Nephron progenitor cell (in vitro differentiated cells): ENCODE measurements around the gene GRIK1.
A peak's percentile ranks its signal among the peaks of the same experiment; 100 is the strongest.

Source experiments
- DNase-seq: peaks from one replicate; pipeline ENCODE4 v3.0.0; 2021
- H3K27ac Mint-ChIP-seq: 2 replicates; pipeline ENCODE4 v1.8.0; 2021; ENCODE audit warnings: mild to moderate bottlenecking, moderate library complexity, mixed read lengths
- H3K27me3 Mint-ChIP-seq: 2 replicates; pipeline ENCODE4 v1.8.0; 2021; ENCODE audit warnings: mild to moderate bottlenecking, low read depth, mixed read lengths; ENCODE audit not compliant: poor library complexity
- H3K36me3 Mint-ChIP-seq: 2 replicates; pipeline ENCODE4 v1.8.0; 2021; ENCODE audit warnings: low read depth, mixed read lengths
- H3K4me1 Mint-ChIP-seq: 2 replicates; pipeline ENCODE4 v1.8.0; 2021; ENCODE audit warnings: mixed read lengths
- H3K4me3 Mint-ChIP-seq: 2 replicates; pipeline ENCODE4 v1.8.0; 2021; ENCODE audit warnings: mild to moderate bottlenecking, moderate library complexity, mixed read lengths
- H3K9me3 Mint-ChIP-seq: 2 replicates; pipeline ENCODE4 v1.8.0; 2021; ENCODE audit warnings: mild to moderate bottlenecking, moderate library complexity, mixed read lengths
- TF ChIP-seq, protein P1 (sequence below): fragments of 200-600 bp; sonication (generic); IDR thresholded peaks from 2 replicates; pipeline ENCODE4 v1.5.0; 2021; ENCODE audit warnings: antibody characterized with exemption

GRIK1 gene

DNA sequence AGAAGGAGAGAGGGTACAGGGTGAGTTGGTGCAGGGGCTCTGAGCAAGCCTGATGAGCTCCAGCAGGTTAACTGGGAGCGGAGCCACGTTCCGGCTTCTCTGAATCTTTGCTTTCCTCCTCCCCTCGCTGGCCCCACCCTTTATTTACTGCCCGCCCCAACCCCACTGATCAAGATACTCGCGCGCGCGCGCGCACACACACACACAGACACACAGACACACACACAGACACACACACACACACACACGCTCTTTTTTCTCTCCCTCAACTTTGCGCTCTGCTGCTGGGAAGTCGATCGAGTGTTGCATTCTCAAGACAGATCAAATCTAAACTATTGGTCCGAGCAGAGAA is at the start of gene GRIK1:
GRIK1 (minus strand) TSS at position 73 of the 352 bp plus-strand sequence.
- Mint-ChIP-seq H3K4me1 (peaks cover 7% of the 10 kb centered on the region), H3K27ac (no peak within 1 kb of the TSS), H3K36me3 (no peaks in the 10 kb centered on the region), H3K4me3 (peak within 1 kb of the TSS; percentile 88), H3K9me3 (no peaks in the 10 kb centered on the region), H3K27me3 (peaks cover 68% of the 10 kb centered on the region)
- peak; percentile 56 for DNase-seq
- TF ChIP-seq, protein P1, sequence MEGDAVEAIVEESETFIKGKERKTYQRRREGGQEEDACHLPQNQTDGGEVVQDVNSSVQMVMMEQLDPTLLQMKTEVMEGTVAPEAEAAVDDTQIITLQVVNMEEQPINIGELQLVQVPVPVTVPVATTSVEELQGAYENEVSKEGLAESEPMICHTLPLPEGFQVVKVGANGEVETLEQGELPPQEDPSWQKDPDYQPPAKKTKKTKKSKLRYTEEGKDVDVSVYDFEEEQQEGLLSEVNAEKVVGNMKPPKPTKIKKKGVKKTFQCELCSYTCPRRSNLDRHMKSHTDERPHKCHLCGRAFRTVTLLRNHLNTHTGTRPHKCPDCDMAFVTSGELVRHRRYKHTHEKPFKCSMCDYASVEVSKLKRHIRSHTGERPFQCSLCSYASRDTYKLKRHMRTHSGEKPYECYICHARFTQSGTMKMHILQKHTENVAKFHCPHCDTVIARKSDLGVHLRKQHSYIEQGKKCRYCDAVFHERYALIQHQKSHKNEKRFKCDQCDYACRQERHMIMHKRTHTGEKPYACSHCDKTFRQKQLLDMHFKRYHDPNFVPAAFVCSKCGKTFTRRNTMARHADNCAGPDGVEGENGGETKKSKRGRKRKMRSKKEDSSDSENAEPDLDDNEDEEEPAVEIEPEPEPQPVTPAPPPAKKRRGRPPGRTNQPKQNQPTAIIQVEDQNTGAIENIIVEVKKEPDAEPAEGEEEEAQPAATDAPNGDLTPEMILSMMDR: no peak

DNA sequence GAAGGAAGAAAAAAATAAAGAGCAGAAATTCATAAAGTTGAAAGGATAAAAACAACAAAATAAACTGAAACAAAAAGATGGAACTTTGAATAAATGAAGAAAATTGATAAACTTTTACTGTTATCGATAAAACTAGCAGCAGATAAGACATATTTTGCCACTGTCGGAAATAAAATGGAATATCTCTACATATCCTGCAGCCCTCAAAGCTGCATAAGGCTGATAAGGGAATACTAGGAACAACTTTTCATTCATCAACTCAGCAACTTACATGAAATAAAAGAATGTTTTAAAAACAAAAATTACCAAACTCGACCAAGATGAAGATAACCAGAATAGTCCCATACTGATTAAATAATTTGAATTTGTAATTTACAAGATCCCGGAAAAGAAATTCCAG is 48.0 kb upstream of the GRIK1 start:
- TF ChIP-seq, protein P1: no peak
- Mint-ChIP-seq H3K4me3 (no peak overlapping the region), H3K27ac (no peak overlapping the region), H3K36me3 (no peaks in the 10 kb centered on the region), H3K9me3 (no peaks in the 10 kb centered on the region), H3K4me1 (no peaks in the 10 kb centered on the region), H3K27me3 (peaks cover 5% of the 10 kb centered on the region)
- no peak for DNase-seq

DNA sequence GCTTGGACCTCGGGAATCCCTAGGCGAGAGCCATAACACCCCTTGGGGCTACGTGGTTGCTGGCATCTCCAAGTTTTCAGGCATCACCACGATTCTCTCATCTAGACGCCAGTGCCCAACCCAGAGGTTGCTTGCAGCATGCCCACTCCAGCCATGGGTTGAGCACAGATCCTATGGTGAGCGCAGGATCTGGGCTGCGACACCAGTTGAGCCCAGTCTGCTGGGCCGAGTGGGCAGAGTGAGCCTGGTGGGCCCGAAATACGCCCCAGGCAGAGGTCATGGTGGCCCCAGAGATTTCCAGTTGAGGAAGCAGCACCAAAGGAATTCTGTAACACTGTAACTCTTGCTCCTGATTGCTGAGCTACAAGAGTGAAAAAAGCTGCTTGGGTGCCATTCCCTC is 46.1 kb upstream of the GRIK1 start:
- H3K4me3 Mint-ChIP-seq: no peak overlapping the region
- H3K4me1 Mint-ChIP-seq: no peaks in the 10 kb centered on the region
- TF ChIP-seq, protein P1: no peak
- H3K36me3 Mint-ChIP-seq: no peaks in the 10 kb centered on the region
- H3K27me3 Mint-ChIP-seq: no peaks in the 10 kb centered on the region
- no peak overlapping the region for H3K27ac Mint-ChIP-seq
- no peak for DNase-seq
- H3K9me3 Mint-ChIP-seq: no peaks in the 10 kb centered on the region

DNA sequence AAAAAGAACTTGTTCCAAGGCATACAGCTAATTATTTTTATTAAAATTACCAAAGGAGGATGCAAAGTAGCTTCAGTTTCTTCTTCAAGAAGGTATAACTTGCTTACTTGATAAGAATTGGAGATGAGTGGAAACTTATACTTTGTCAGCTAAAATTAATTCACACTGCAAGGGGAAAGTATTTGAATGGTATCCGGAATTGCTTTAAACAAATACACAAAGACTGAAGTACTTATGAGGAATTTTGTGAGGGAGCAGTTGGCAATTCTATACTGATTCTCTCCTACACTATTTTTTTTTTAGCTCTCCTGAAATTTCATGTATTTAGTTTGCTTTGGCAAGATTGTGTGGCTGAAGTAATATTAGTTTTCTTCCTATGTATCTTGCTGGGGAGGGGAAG is 39.2 kb upstream of the GRIK1 start:
- no peaks in the 10 kb centered on the region for H3K4me1 Mint-ChIP-seq
- no peaks in the 10 kb centered on the region for H3K36me3 Mint-ChIP-seq
- TF ChIP-seq, protein P1: no peak
- no peak for DNase-seq
- no peak overlapping the region for H3K4me3 Mint-ChIP-seq
- no peak overlapping the region for H3K27ac Mint-ChIP-seq
- H3K27me3 Mint-ChIP-seq: no peaks in the 10 kb centered on the region
- no peaks in the 10 kb centered on the region for H3K9me3 Mint-ChIP-seq

DNA sequence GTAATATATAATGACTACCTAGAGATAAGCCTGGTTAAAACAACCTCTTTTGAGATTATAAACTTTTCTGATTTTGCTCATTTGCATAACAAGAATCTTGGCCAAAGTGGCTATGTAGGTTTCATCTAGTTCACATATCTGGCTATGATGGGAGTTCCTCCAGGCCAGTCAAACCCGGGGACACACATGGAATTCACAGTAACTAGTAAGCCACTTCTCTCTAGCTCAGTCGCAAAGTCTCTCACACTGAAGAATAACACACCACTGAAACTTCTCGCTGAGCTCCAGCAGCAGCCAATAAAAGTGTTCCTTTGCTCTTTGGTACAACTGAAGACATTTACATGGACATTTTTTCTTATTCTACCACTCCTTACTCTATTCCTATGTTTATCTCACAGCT is 36.0 kb upstream of the GRIK1 start:
- H3K36me3 Mint-ChIP-seq: no peaks in the 10 kb centered on the region
- no peak overlapping the region for H3K27ac Mint-ChIP-seq
- H3K4me3 Mint-ChIP-seq: no peak overlapping the region
- H3K9me3 Mint-ChIP-seq: no peaks in the 10 kb centered on the region
- no peak for DNase-seq
- no peaks in the 10 kb centered on the region for H3K4me1 Mint-ChIP-seq
- TF ChIP-seq, protein P1: no peak
- H3K27me3 Mint-ChIP-seq: peaks cover 3% of the 10 kb centered on the region

DNA sequence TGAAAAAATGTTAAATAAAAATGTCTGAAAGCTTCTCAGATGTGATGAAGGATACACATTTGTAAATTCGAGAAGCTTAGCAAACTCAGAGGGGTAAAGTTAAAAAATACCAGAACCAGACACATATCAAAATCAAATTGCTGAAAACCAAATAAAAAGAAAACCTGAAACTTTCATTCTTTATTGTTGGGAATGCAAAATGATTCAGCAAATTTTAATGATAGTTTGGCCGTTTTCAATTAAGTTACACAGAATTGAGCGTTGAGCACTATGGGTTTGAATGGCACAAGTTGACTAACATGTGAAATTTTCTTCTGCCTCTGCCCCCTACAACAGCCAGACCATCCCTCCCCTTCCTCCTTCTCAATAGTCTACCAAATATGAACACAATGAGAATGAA is 33.5 kb upstream of the GRIK1 start:
- Mint-ChIP-seq H3K27me3 (peaks cover 3% of the 10 kb centered on the region), H3K27ac (no peak overlapping the region), H3K4me3 (no peak overlapping the region), H3K36me3 (no peaks in the 10 kb centered on the region), H3K4me1 (no peaks in the 10 kb centered on the region), H3K9me3 (no peaks in the 10 kb centered on the region)
- DNase-seq: no peak
- TF ChIP-seq, protein P1: no peak
